Peyer's patch (tissue), 4 donors: Measurements from ENCODE around the gene BCL3.

Experiments
- POLR2A ChIP-seq, 2 donors: fragments of 450-650 bp; IDR thresholded peaks; one replicate each; pipeline ENCODE4 v1.5.1; 2017; ENCODE audit warnings: antibody characterized with exemption in 2 of 2, mild to moderate bottlenecking in 2 of 2, moderate library complexity in 2 of 2
- TF ChIP-seq, protein P1 (sequence below), 6 experiments: fragments of 450-650 bp in 4 of 6; fragments of 200-600 bp in 2 of 6; sonication (generic) in 1 of 6; IDR thresholded peaks; one replicate each; pipeline ENCODE4 v1.5.1; 2017 to 2019; ENCODE audit warnings: antibody characterized with exemption in 6 of 6, mild to moderate bottlenecking in 3 of 6, moderate library complexity in 1 of 6

DNA sequence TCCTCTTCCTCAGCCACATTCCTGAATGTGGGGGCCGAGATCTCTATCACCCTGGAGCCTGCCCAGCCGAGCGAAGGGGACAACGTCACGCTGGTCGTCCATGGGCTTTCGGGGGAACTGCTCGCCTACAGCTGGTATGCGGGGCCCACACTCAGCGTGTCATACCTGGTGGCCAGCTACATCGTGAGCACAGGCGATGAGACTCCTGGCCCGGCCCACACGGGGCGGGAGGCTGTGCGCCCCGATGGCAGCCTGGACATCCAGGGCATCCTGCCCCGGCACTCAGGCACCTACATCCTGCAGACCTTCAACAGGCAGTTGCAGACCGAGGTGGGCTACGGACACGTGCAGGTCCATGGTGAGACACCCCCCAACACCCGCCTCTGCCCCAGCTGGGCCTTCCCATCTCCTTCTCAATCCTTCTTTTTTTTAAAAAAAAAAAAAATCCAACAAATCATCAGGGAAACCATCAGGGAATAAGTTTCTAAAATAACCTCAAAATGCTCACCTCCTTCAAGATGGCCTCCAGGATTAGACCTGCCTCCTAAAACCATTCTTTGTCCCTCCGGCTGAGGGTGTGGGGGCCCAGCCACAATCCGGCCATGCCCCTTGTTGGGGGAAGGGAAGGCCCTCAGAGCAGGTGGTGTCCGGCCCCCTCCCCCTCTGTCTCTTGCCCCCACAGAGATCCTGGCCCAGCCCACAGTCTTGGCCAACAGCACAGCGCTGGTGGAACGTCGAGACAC lies 45.0 kb upstream of the BCL3 start:
- TF ChIP-seq, protein P1, sequence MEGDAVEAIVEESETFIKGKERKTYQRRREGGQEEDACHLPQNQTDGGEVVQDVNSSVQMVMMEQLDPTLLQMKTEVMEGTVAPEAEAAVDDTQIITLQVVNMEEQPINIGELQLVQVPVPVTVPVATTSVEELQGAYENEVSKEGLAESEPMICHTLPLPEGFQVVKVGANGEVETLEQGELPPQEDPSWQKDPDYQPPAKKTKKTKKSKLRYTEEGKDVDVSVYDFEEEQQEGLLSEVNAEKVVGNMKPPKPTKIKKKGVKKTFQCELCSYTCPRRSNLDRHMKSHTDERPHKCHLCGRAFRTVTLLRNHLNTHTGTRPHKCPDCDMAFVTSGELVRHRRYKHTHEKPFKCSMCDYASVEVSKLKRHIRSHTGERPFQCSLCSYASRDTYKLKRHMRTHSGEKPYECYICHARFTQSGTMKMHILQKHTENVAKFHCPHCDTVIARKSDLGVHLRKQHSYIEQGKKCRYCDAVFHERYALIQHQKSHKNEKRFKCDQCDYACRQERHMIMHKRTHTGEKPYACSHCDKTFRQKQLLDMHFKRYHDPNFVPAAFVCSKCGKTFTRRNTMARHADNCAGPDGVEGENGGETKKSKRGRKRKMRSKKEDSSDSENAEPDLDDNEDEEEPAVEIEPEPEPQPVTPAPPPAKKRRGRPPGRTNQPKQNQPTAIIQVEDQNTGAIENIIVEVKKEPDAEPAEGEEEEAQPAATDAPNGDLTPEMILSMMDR (IDR thresholded peaks at IDR 0.05) = no peak
- no peak for TF ChIP-seq POLR2A (IDR thresholded peaks at IDR 0.05)
